ENCODE results near the gene PRPF19. TPM values are rescaled to one million over a fixed set of nuclear protein-coding genes. Genes with fewer than 3 reads are reported as not detected.

PRPF19 gene
- total and polyA plus RNA-seq, 7 donors: 37.1 to 92.3 (median 41.2) TPM

DNA sequence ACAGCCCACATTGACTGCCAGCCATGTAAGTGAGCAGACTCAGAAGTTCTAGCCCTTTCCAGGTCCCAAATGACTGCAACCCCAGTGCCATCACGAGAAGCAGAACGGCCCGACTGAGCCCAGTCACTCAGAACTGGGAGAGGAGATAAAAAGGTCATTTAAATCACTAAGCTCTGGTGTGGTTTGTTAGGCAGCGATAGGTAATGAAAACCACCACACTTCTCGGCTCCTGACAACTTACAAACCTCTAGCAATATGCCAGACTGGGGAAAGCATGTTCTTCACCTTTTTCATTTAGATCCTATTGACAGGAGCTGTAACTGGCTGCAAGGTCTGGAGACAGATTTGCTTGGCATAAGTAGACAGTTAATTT, 38.9 kb upstream of the PRPF19 start:
- no peak for DNase-seq
- no peak overlapping the region for H3K4me3 ChIP-seq
- intact Hi-C loops (cut with DNase I): no loop called here
- WGBS, 2 donors: 94 to 96% methylated on average over 5 of the region's 5 CpGs
- TF ChIP-seq POLR2A (IDR thresholded peaks at IDR 0.05) (no peak), EP300 (IDR thresholded peaks at IDR 0.05) (no peak), POLR2AphosphoS5 (IDR thresholded peaks at IDR 0.05) (no peak)
- TF ChIP-seq, protein P1, sequence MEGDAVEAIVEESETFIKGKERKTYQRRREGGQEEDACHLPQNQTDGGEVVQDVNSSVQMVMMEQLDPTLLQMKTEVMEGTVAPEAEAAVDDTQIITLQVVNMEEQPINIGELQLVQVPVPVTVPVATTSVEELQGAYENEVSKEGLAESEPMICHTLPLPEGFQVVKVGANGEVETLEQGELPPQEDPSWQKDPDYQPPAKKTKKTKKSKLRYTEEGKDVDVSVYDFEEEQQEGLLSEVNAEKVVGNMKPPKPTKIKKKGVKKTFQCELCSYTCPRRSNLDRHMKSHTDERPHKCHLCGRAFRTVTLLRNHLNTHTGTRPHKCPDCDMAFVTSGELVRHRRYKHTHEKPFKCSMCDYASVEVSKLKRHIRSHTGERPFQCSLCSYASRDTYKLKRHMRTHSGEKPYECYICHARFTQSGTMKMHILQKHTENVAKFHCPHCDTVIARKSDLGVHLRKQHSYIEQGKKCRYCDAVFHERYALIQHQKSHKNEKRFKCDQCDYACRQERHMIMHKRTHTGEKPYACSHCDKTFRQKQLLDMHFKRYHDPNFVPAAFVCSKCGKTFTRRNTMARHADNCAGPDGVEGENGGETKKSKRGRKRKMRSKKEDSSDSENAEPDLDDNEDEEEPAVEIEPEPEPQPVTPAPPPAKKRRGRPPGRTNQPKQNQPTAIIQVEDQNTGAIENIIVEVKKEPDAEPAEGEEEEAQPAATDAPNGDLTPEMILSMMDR (IDR thresholded peaks at IDR 0.05): no peak
- H3K27me3 ChIP-seq: no peaks in the 10 kb centered on the region
- no peak overlapping the region for H3K27ac ChIP-seq
- H3K36me3 ChIP-seq: peaks cover 8 to 61% (median 22%) of the 10 kb centered on the region in 4 donors
- H3K4me1 ChIP-seq: peaks cover 0 to 15% (median 8%) of the 10 kb centered on the region in 4 donors
- H3K9me3 ChIP-seq: no peaks in the 10 kb centered on the region

DNA sequence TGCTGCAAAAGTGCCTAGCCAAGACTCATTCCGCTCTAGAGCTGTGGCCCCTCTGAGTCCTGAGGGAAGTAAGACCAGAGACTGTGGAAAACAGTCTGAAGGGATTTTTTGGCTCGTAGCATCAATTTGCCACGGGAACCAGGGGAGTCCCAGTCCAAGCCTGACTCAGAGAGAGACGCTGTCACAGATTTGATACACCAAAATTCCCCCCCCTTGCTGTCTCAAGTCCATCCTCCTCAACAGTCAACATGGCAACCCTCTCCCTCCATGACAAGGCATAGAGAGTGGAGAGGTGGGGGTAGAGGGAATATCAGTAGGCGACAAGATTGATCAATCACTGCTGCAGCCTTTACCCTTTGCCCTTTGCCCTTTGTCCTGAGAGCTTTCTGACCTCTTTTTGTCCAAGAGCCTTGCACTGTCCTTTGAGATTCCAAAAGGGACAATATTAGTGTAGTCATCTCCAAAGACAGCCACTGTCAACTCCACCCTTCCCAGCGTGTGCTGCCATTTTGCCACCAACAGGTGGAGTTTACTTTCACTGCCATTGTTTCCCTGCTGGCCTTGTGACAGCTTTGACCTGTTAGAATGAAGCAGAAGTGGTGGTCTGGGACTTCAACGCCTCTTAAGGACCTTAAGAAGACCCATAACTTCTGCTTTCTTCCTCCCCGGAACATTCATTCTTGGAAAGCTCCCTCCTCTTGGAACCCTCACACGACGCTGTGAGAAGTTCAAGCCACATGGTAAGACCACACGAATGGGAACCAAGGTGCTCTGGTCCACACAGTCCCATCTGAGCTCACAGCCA, 38.3 kb upstream of the PRPF19 start:
- Histone ChIP-seq H3K4me3 (no peak overlapping the region), H3K36me3 (peaks cover 11 to 67% (median 22%) of the 10 kb centered on the region in 4 donors), H3K9me3 (no peaks in the 10 kb centered on the region), H3K4me1 (peaks cover 0 to 14% (median 5%) of the 10 kb centered on the region in 4 donors), H3K27ac (no peak overlapping the region), H3K27me3 (no peaks in the 10 kb centered on the region)
- no peak for DNase-seq
- TF ChIP-seq EP300 (IDR thresholded peaks at IDR 0.05): no peak
- TF ChIP-seq POLR2A (IDR thresholded peaks at IDR 0.05): no peak
- TF ChIP-seq, protein P1 (IDR thresholded peaks at IDR 0.05): no peak
- TF ChIP-seq POLR2AphosphoS5 (IDR thresholded peaks at IDR 0.05): no peak
- intact Hi-C loops (cut with DNase I): no loop called here
- WGBS, 2 donors: 86 to 88% methylated on average over 11 of the region's 11 CpGs

DNA sequence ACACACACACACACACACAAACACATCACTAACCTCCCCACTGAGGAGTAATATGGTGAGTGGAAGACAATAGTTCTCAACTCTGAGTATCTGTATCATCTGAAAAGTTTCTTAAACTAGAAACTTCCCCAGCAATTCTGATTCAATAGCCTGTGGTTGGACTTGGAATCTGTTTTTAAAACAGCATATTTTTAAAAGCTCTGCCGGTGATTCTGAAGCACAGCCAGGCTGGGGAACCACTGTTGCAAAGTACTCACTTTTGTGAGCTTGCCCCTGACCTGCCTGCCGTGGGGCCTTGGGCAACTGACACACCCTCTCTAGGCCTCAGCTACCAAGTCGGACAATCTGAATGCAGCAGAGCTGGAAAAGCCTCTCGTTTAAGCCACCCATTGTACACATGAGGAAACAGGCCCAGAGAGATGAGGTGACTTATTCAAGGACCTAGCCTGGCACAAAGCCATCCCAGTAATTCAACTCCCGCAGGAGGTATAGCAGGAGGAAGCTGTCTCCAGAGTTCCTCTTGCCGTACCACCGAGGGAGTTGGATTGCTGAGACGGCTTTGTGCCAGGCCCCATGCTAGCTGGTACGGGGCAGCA, 36.7 kb upstream of the PRPF19 start:
- TF ChIP-seq EP300 (IDR thresholded peaks at IDR 0.05) (no peak), POLR2A (IDR thresholded peaks at IDR 0.05) (no peak), POLR2AphosphoS5 (IDR thresholded peaks at IDR 0.05) (no peak)
- TF ChIP-seq, protein P1 (IDR thresholded peaks at IDR 0.05): no peak
- no peak for DNase-seq
- Histone ChIP-seq H3K27me3 (no peaks in the 10 kb centered on the region), H3K4me3 (no peak overlapping the region), H3K36me3 (peaks cover 11 to 80% (median 24%) of the 10 kb centered on the region in 4 donors), H3K4me1 (peaks cover 0 to 12% (median 3%) of the 10 kb centered on the region in 4 donors), H3K27ac (no peak overlapping the region), H3K9me3 (no peaks in the 10 kb centered on the region)
- intact Hi-C loops (cut with DNase I): no loop called here
- 19 to 62% methylated on average over 9 of the region's 9 CpGs for WGBS, 2 donors

DNA sequence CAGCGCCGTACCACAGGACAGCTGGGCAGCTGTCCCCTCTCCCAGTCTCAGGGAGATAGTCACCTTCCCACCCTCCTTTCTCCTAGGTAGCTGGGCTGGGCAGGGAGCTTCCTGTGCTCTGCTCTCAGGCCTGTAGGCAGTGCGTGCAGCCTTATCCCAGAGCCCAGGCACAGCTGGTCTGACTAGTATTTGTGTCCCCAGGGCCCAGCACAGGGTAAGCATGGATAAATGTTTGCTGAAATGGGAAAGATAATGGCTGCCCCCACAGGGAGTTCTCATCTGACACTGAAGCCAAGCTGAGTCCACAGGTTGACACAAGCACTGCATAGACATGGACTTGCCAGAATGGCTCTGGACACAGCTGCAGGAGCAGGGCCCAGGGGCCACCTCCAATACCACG, 35.8 kb upstream of the PRPF19 start:
- Histone ChIP-seq H3K27ac (no peak overlapping the region), H3K4me1 (peaks cover 0 to 7% (median 2%) of the 10 kb centered on the region in 4 donors), H3K36me3 (peaks cover 11 to 84% (median 24%) of the 10 kb centered on the region in 4 donors), H3K27me3 (no peaks in the 10 kb centered on the region), H3K9me3 (no peaks in the 10 kb centered on the region), H3K4me3 (no peak overlapping the region)
- TF ChIP-seq, protein P1 (IDR thresholded peaks at IDR 0.05): no peak
- no peak for TF ChIP-seq POLR2AphosphoS5 (IDR thresholded peaks at IDR 0.05)
- TF ChIP-seq EP300 (IDR thresholded peaks at IDR 0.05): no peak
- TF ChIP-seq POLR2A (IDR thresholded peaks at IDR 0.05): no peak
- intact Hi-C loops (cut with DNase I): no loop called here
- WGBS, 2 donors: 86 to 98% methylated on average over 4 of the region's 4 CpGs
- DNase-seq: no peak
